ENCODE measurements around the gene IGSF9B. TPM values are rescaled to one million over a fixed set of nuclear protein-coding genes. Genes with fewer than 3 reads are reported as not detected.

The IGSF9B gene
- total and polyA plus RNA-seq, 10 of the 15 experiments (the other 5 are each of a cell fraction or from before 2014, with no cell fraction given): 0.03 to 3.7 (median 0.20) TPM; not detected in 2

GRCh38 chr11:133982876-133983275 lies 26.1 kb upstream of the IGSF9B start:
- no TSS peak for BruUV-seq (replicated peaks)
- ChIA-PET SMC1A (ENCODE audit: uncharacterized antibody, unreplicated experiment) (no interaction called here), POLR2A (no interaction called here), CTCF (interaction anchor here (0.6 kb wide), 1 partner anchor 1963 kb away, joined by 3 read pairs; no protein-coding TSS in a partner anchor), RAD21 (ENCODE audit: unreplicated experiment) (no interaction called here)
- ATAC-seq (no peak), DNase-seq (ENCODE audit: low read depth, low spot score) (no peak), FAIRE-seq (no peak)
- Histone ChIP-seq H3K4me3 (no peak overlapping the region), H3K4me1 (ENCODE audit: control insufficient read depth, insufficient read depth, low read length) (peaks cover 13% of the 10 kb centered on the region), H3K27me3 (replicated peaks in 1 of 2; ENCODE audit: control insufficient read depth in 2 of 2, insufficient read depth in 2 of 2, low read length in 1 of 2) (no peaks in the 10 kb centered on the region), H3K9me3 (replicated peaks; ENCODE audit: control insufficient read depth, insufficient read depth, low read length) (no peaks in the 10 kb centered on the region), H2AFZ (ENCODE audit: control insufficient read depth, low read depth, low read length) (no peak overlapping the region), H3K27ac (ENCODE audit: control insufficient read depth, insufficient read depth) (no peak overlapping the region), H4K20me1 (ENCODE audit: control insufficient read depth, insufficient read depth) (no peaks in the 10 kb centered on the region), H3K79me2 (ENCODE audit: control insufficient read depth, insufficient read depth, low read length) (no peaks in the 10 kb centered on the region), H3K36me3 (ENCODE audit: control insufficient read depth in 2 of 2, insufficient read depth in 2 of 2, low read length in 1 of 2) (no peaks in the 10 kb centered on the region), H3K4me2 (ENCODE audit: control insufficient read depth, insufficient read depth) (no peak overlapping the region), H3K9ac (ENCODE audit: control insufficient read depth, insufficient read depth, low read length) (no peak overlapping the region)
- in situ Hi-C loops (cut with MboI) (no loop called here), intact Hi-C loops (cut with micrococcal nuclease; ENCODE audit: unreplicated experiment) (no loop called here)
- WGBS (ENCODE audit: insufficient coverage, insufficient replicate concordance, low lambda C conversion rate, missing lambda C conversion rate): 69% methylated on average over 12 of the region's 12 CpGs
- TF ChIP-seq IKZF2 (IDR thresholded peaks at IDR 0.05): no peak
- TF ChIP-seq HDAC6 (IDR thresholded peaks at IDR 0.05; ENCODE audit: unreplicated experiment): no peak
- TF ChIP-seq ZBTB40 (IDR thresholded peaks at IDR 0.05; ENCODE audit: borderline replicate concordance): no peak

GRCh38 chr11:133982151-133982550 lies 25.4 kb upstream of the IGSF9B start:
- FAIRE-seq: no peak
- 72% methylated on average over 14 of the region's 14 CpGs for WGBS (ENCODE audit: insufficient coverage, insufficient replicate concordance, low lambda C conversion rate, missing lambda C conversion rate)
- H3K79me2 ChIP-seq (ENCODE audit: control insufficient read depth, insufficient read depth, low read length): no peaks in the 10 kb centered on the region
- H3K4me2 ChIP-seq (ENCODE audit: control insufficient read depth, insufficient read depth): no peak overlapping the region
- no peak for DNase-seq (ENCODE audit: low read depth, low spot score)
- H3K27me3 ChIP-seq (replicated peaks in 1 of 2; ENCODE audit: control insufficient read depth in 2 of 2, insufficient read depth in 2 of 2, low read length in 1 of 2): no peaks in the 10 kb centered on the region
- H3K9me3 ChIP-seq (replicated peaks; ENCODE audit: control insufficient read depth, insufficient read depth, low read length): no peaks in the 10 kb centered on the region
- H3K36me3 ChIP-seq (ENCODE audit: control insufficient read depth in 2 of 2, insufficient read depth in 2 of 2, low read length in 1 of 2): no peaks in the 10 kb centered on the region
- RAD21 ChIA-PET (ENCODE audit: unreplicated experiment): no interaction called here
- intact Hi-C loops (cut with micrococcal nuclease; ENCODE audit: unreplicated experiment) (no loop called here), in situ Hi-C loops (cut with MboI) (no loop called here)
- POLR2A ChIA-PET: no interaction called here
- no peak overlapping the region for H3K9ac ChIP-seq (ENCODE audit: control insufficient read depth, insufficient read depth, low read length)
- no peak overlapping the region for H3K27ac ChIP-seq (ENCODE audit: control insufficient read depth, insufficient read depth)
- peaks cover 19% of the 10 kb centered on the region for H3K4me1 ChIP-seq (ENCODE audit: control insufficient read depth, insufficient read depth, low read length)
- no peak overlapping the region for H3K4me3 ChIP-seq
- SMC1A ChIA-PET (ENCODE audit: uncharacterized antibody, unreplicated experiment): no interaction called here
- BruUV-seq (replicated peaks): no TSS peak
- CTCF ChIA-PET: no interaction called here
- H2AFZ ChIP-seq (ENCODE audit: control insufficient read depth, low read depth, low read length): no peak overlapping the region
- ATAC-seq: no peak
- H4K20me1 ChIP-seq (ENCODE audit: control insufficient read depth, insufficient read depth): no peaks in the 10 kb centered on the region
- TF ChIP-seq MEF2B (IDR thresholded peaks at IDR 0.05; ENCODE audit: partially characterized antibody, poor library complexity, severe bottlenecking) (no peak), GABPA (IDR thresholded peaks at IDR 0.05; ENCODE audit: low read depth) (no peak), SMAD5 (IDR thresholded peaks at IDR 0.05; ENCODE audit: low read depth) (no peak), ZNF622 (IDR thresholded peaks at IDR 0.05) (no peak), HSF1 (IDR thresholded peaks at IDR 0.05; ENCODE audit: low read depth, low read length) (no peak)
